ENCODE results near the gene DDX3Y. TPM values are rescaled to one million over a fixed set of nuclear protein-coding genes. Genes with fewer than 3 reads are reported as not detected.

Gene DDX3Y
- total RNA-seq, 1 donor from 2014 or later = not detected

- H3K36me3 Mint-ChIP-seq = no peaks in the 10 kb centered on the region
Observed at GRCh38 chrY:12905517-12905872, 827 bp downstream of the DDX3Y start.

GRCh38 chrY:12905895-12906294, 1.2 kb downstream of the DDX3Y start:
- no peak overlapping the region for H3K27ac Mint-ChIP-seq
- no peak for TF ChIP-seq CTCF (IDR thresholded peaks at IDR 0.05; ENCODE audit: unreplicated experiment)
- no peak for DNase-seq (ENCODE audit: low spot score in 2 of 2, unreplicated experiment in 2 of 2)
- H3K4me1 Mint-ChIP-seq = no peaks in the 10 kb centered on the region
- no peaks in the 10 kb centered on the region for H3K36me3 Mint-ChIP-seq
- no peak overlapping the region for H3K4me3 Mint-ChIP-seq
- H3K9me3 Mint-ChIP-seq = no peaks in the 10 kb centered on the region
- H3K27me3 Mint-ChIP-seq (ENCODE audit: low read depth) = no peaks in the 10 kb centered on the region

More at GRCh38 chrY:12905517-12905872, 827 bp downstream of the DDX3Y start:
- no peak for DNase-seq (ENCODE audit: low spot score in 2 of 2, unreplicated experiment in 2 of 2)
- Mint-ChIP-seq H3K4me3 (no peak overlapping the region), H3K27me3 (ENCODE audit: low read depth) (no peaks in the 10 kb centered on the region), H3K9me3 (no peaks in the 10 kb centered on the region), H3K4me1 (no peaks in the 10 kb centered on the region), H3K27ac (no peak overlapping the region)
- no peak for TF ChIP-seq CTCF (IDR thresholded peaks at IDR 0.05; ENCODE audit: unreplicated experiment)

GRCh38 chrY:12913541-12913940, 8.9 kb downstream of the DDX3Y start:
- no peak for DNase-seq (ENCODE audit: low spot score in 2 of 2, unreplicated experiment in 2 of 2)
- no peak overlapping the region for H3K27ac Mint-ChIP-seq

GRCh38 chrY:12928043-12928442, 23.4 kb downstream of the DDX3Y start:
- DNase-seq (ENCODE audit: low spot score in 2 of 2, unreplicated experiment in 2 of 2) = no peak
- no peak overlapping the region for H3K4me3 Mint-ChIP-seq
- TF ChIP-seq CTCF (IDR thresholded peaks at IDR 0.05; ENCODE audit: unreplicated experiment) = no peak
- H3K4me1 Mint-ChIP-seq = no peaks in the 10 kb centered on the region
- no peaks in the 10 kb centered on the region for H3K36me3 Mint-ChIP-seq
- no peaks in the 10 kb centered on the region for H3K9me3 Mint-ChIP-seq
- H3K27me3 Mint-ChIP-seq (ENCODE audit: low read depth) = no peaks in the 10 kb centered on the region
- H3K27ac Mint-ChIP-seq = no peak overlapping the region

More at GRCh38 chrY:12913541-12913940, 8.9 kb downstream of the DDX3Y start:
- Mint-ChIP-seq H3K4me3 (no peak overlapping the region), H3K27me3 (ENCODE audit: low read depth) (no peaks in the 10 kb centered on the region), H3K4me1 (no peaks in the 10 kb centered on the region), H3K9me3 (no peaks in the 10 kb centered on the region), H3K36me3 (no peaks in the 10 kb centered on the region)
- TF ChIP-seq CTCF (IDR thresholded peaks at IDR 0.05; ENCODE audit: unreplicated experiment) = no peak

- no peak for DNase-seq (ENCODE audit: low spot score in 2 of 2, unreplicated experiment in 2 of 2)
- Mint-ChIP-seq H3K9me3 (no peaks in the 10 kb centered on the region), H3K27me3 (ENCODE audit: low read depth) (no peaks in the 10 kb centered on the region), H3K4me3 (no peak overlapping the region), H3K4me1 (no peaks in the 10 kb centered on the region), H3K36me3 (no peaks in the 10 kb centered on the region), H3K27ac (no peak overlapping the region)
- no peak for TF ChIP-seq CTCF (IDR thresholded peaks at IDR 0.05; ENCODE audit: unreplicated experiment)
Observed at GRCh38 chrY:12941725-12942687, 37.3 kb downstream of the DDX3Y start.

Other genes with a start within 250 kb of the DDX3Y start
- gene USP9Y, start 203.6 kb upstream of the DDX3Y start, total RNA-seq = not detected in 3 replicates

Data from mesothelial cell of epicardium (in vitro differentiated cells).